ENCODE measurements around the gene GNG8. TPM values are rescaled to one million over a fixed set of nuclear protein-coding genes. Genes with fewer than 3 reads are reported as not detected.

GNG8 gene
- total and polyA plus RNA-seq, 9 of the 15 experiments (the other 6 are each of a cell fraction or from before 2014, with no cell fraction given), result 1.3 TPM; not detected in 8

DNA sequence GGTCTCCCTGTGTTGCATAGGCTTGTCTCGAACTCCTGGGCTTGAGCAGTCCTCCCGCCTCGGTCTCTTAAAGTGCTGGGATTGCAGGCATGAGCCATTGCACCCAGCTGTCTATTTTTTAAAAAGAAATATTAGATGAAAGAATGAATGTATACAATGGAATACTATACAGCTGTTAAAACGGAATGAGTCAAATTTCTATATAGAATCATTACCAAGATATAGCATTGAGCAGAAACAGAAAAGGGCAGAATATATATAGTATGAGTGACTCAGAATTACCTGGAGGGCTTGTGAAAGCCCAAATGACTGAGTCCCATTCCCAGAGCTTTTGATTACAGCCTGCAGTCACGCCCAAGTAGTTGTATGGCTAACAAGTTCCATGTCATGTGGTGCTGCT is 20.5 kb upstream of the GNG8 start:
- H2AFZ ChIP-seq (ENCODE audit: low read depth, low read length), result no peak overlapping the region
- FAIRE-seq, result no peak

DNA sequence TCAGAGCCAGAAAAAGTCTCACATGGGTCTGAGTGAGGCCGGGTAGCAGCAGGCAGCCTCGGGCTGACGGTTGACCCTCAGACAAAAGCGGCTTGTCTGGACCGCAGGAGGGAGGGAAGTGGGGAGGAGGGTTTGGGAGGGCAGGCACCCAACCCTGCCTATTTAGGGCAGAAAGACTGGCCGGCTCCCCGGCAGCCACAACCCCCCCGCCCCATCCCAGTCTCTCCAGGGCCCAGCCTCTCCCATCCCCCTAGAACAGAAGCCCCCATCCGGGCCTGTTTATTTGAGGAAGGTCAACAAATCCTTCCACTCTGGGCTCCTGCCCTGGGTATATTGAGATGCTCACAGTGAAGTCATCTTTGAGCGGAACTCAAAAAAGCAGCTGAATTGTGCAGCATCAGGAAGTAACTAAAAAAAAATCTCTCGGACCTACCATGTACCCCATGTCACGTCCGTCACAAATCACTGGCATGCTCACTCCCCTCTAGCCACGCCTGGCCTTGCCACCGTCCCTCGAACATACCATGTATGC is 18.7 kb upstream of the GNG8 start:
- ATAC-seq (no peak), FAIRE-seq (no peak), DNase-seq (ENCODE audit: extremely low read depth in 1 of 4, low spot score in 3 of 4) (peak in 2 of 4 experiments; percentile 11 to 18)
- intact Hi-C loops (cut with micrococcal nuclease), result no loop called here
- no peak overlapping the region for H3K4me3 ChIP-seq
- no peaks in the 10 kb centered on the region for H4K20me1 ChIP-seq (replicated peaks; ENCODE audit: control insufficient read depth, insufficient read depth, low read length)
- 79% methylated on average over 13 of the region's 16 CpGs for WGBS (ENCODE audit: insufficient coverage, low coverage, missing lambda C conversion rate)
- no peak overlapping the region for H3K27ac ChIP-seq (ENCODE audit: extremely low read depth, low read depth, low read length)
- no peaks in the 10 kb centered on the region for H3K27me3 ChIP-seq (ENCODE audit: control insufficient read depth in 2 of 2, insufficient read depth in 2 of 2, low read length in 2 of 2)
- peaks cover 13 to 16% of the 10 kb centered on the region in 2 experiments for H3K4me1 ChIP-seq (replicated peaks in 1 of 2; ENCODE audit: control insufficient read depth in 2 of 2, insufficient read depth in 2 of 2, low read length in 2 of 2)
- H3K9ac ChIP-seq (ENCODE audit: insufficient read depth in 1 of 2, low read depth in 2 of 2, low read length in 2 of 2), result peak overlapping the region in 1 of 2 experiments; percentile 67; a peak in 1 of 4 replicates
- in situ Hi-C loops (cut with MboI), result no loop called here
- no peaks in the 10 kb centered on the region for H3K79me2 ChIP-seq (ENCODE audit: control insufficient read depth, insufficient read depth, low read length)
- CTCF ChIA-PET (ENCODE audit: low intra/inter-chr PET ratio), result no interaction called here
- POLR2A ChIA-PET, result interaction anchor here (0.7 kb wide), 1 partner anchor 15 kb away, joined by 3 read pairs; no protein-coding TSS in a partner anchor
- H3K9me3 ChIP-seq (replicated peaks; ENCODE audit: control insufficient read depth, insufficient read depth, low read depth, low read length), result no peaks in the 10 kb centered on the region
- no peak overlapping the region for H3K4me2 ChIP-seq (ENCODE audit: insufficient read depth, low read length)
- no peaks in the 10 kb centered on the region for H3K36me3 ChIP-seq (ENCODE audit: control insufficient read depth, insufficient read depth, low read length)
- BruUV-seq (replicated peaks), result no TSS peak
- H3K9me1 ChIP-seq (ENCODE audit: control insufficient read depth, insufficient read depth, low read length), result no peaks in the 10 kb centered on the region
- H2AFZ ChIP-seq (ENCODE audit: low read depth, low read length), result no peak overlapping the region
- TF ChIP-seq LCOR (CRISPR knock-in tag; IDR thresholded peaks at IDR 0.05), result no peak
- TF ChIP-seq NR4A1 (CRISPR knock-in tag; IDR thresholded peaks at IDR 0.05), result no peak
- no peak for TF ChIP-seq NR4A1 (tag; IDR thresholded peaks at IDR 0.05)
- TF ChIP-seq RB1 (IDR thresholded peaks at IDR 0.05; ENCODE audit: low read depth), result no peak
- no peak for TF ChIP-seq HOXB6 (CRISPR knock-in tag; IDR thresholded peaks at IDR 0.05; ENCODE audit: borderline replicate concordance)
- no peak for TF ChIP-seq TEAD4 (IDR thresholded peaks at IDR 0.05; ENCODE audit: low read length)
- TF ChIP-seq TEAD4 (CRISPR knock-in tag; IDR thresholded peaks at IDR 0.05; ENCODE audit: borderline replicate concordance), result no peak
- TF ChIP-seq, protein P1, sequence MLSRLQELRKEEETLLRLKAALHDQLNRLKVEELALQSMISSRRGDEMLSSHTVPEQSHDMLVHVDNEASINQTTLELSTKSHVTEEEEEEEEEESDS (CRISPR knock-in tag; IDR thresholded peaks at IDR 0.05), result no peak
- no peak for TF ChIP-seq FOXJ2 (tag; IDR thresholded peaks at IDR 0.05)
- no peak for TF ChIP-seq CBFA2T3 (IDR thresholded peaks at IDR 0.05)
- no peak for TF ChIP-seq MEF2D (tag; conservative IDR thresholded peaks at IDR 0.05; ENCODE audit: low read depth)
- no peak for TF ChIP-seq ZNF3 (CRISPR knock-in tag; IDR thresholded peaks at IDR 0.05)
- TF ChIP-seq HDAC3 (IDR thresholded peaks at IDR 0.05; ENCODE audit: borderline replicate concordance, partially characterized antibody), result no peak

More for the DNA sequence above, 20.5 kb upstream of the GNG8 start:
- 64% methylated on average over 5 of the region's 5 CpGs for WGBS (ENCODE audit: insufficient coverage, low coverage, missing lambda C conversion rate)
- no peaks in the 10 kb centered on the region for H3K79me2 ChIP-seq (ENCODE audit: control insufficient read depth, insufficient read depth, low read length)
- in situ Hi-C loops (cut with MboI) (no loop called here), intact Hi-C loops (cut with micrococcal nuclease) (no loop called here)
- H3K27ac ChIP-seq (ENCODE audit: extremely low read depth, low read depth, low read length), result no peak overlapping the region
- H3K4me3 ChIP-seq, result no peak overlapping the region
- no peak overlapping the region for H3K9ac ChIP-seq (ENCODE audit: insufficient read depth in 1 of 2, low read depth in 2 of 2, low read length in 2 of 2)
- ChIA-PET POLR2A (no interaction called here), CTCF (ENCODE audit: low intra/inter-chr PET ratio) (no interaction called here)
- no peak for TF ChIP-seq NELFE (IDR thresholded peaks at IDR 0.05; ENCODE audit: insufficient read depth, insufficient read length)
- TF ChIP-seq ZNF146 (CRISPR knock-in tag; IDR thresholded peaks at IDR 0.05; ENCODE audit: unreplicated experiment), result peak; percentile 73
- DNase-seq (ENCODE audit: extremely low read depth in 1 of 4, low spot score in 3 of 4) (no peak), ATAC-seq (no peak)
- BruUV-seq (replicated peaks), result no TSS peak
- H3K4me2 ChIP-seq (ENCODE audit: insufficient read depth, low read length), result no peak overlapping the region
- no peaks in the 10 kb centered on the region for H3K27me3 ChIP-seq (ENCODE audit: control insufficient read depth in 2 of 2, insufficient read depth in 2 of 2, low read length in 2 of 2)
- no peaks in the 10 kb centered on the region for H3K9me1 ChIP-seq (ENCODE audit: control insufficient read depth, insufficient read depth, low read length)
- H3K4me1 ChIP-seq (replicated peaks in 1 of 2; ENCODE audit: control insufficient read depth in 2 of 2, insufficient read depth in 2 of 2, low read length in 2 of 2), result peaks cover 23 to 31% of the 10 kb centered on the region in 2 experiments
- no peaks in the 10 kb centered on the region for H3K36me3 ChIP-seq (ENCODE audit: control insufficient read depth, insufficient read depth, low read length)
- H3K9me3 ChIP-seq (replicated peaks; ENCODE audit: control insufficient read depth, insufficient read depth, low read depth, low read length), result no peaks in the 10 kb centered on the region
- H4K20me1 ChIP-seq (replicated peaks; ENCODE audit: control insufficient read depth, insufficient read depth, low read length), result no peaks in the 10 kb centered on the region

Data from K562 (cell line).